Aorta (tissue), 5 donors: ENCODE measurements around the gene CMSS1. TPM values are rescaled to one million over a fixed set of nuclear protein-coding genes. Genes with fewer than 3 reads are reported as not detected.

Experiments
- ATAC-seq: fragments of 200-7000 bp; cut with Tn5 transposase; one replicate; pipeline ENCODE4 v1.9.1; 2022; ENCODE audit warnings: moderate library complexity; ENCODE audit not compliant: low FRiP score
- DNase-seq, 2 donors: peaks; one replicate each; pipeline ENCODE4 v3.0.0-alpha.2; 2020
- H3K27ac ChIP-seq, 2 donors: one replicate each; pipeline ENCODE4 v1.5.1; 2013; ENCODE audit warnings: low read length in 2 of 2, mild to moderate bottlenecking in 2 of 2, moderate library complexity in 2 of 2, control low read depth in 1 of 2, inconsistent platforms in 1 of 2, low read depth in 1 of 2
- H3K27me3 ChIP-seq, 2 donors: one replicate each; pipeline ENCODE4 v1.6.1; 2013; ENCODE audit warnings: control low read depth in 1 of 2, low read length in 1 of 2, mild to moderate bottlenecking in 1 of 2, moderate library complexity in 1 of 2; ENCODE audit not compliant: insufficient read depth in 2 of 2, control insufficient read depth in 1 of 2
- H3K36me3 ChIP-seq, 2 donors: one replicate each; pipeline ENCODE4 v1.6.1; 2013; ENCODE audit warnings: control low read depth in 1 of 2, low read length in 1 of 2, mild to moderate bottlenecking in 1 of 2; ENCODE audit not compliant: insufficient read depth in 2 of 2, control insufficient read depth in 1 of 2
- H3K4me1 ChIP-seq, 2 donors: one replicate each; pipeline ENCODE4 v1.6.1; 2013; ENCODE audit warnings: low read length in 2 of 2, control low read depth in 1 of 2, mild to moderate bottlenecking in 1 of 2, moderate library complexity in 1 of 2; ENCODE audit not compliant: insufficient read depth in 2 of 2, control insufficient read depth in 1 of 2
- H3K4me3 ChIP-seq, 2 donors: one replicate each; pipeline ENCODE4 v1.5.1; 2013; ENCODE audit warnings: low read length in 2 of 2, control low read depth in 1 of 2, mild to moderate bottlenecking in 1 of 2
- H3K9me3 ChIP-seq: one replicate; pipeline ENCODE4 v1.6.1; 2013; ENCODE audit warnings: mild to moderate bottlenecking, low read length; ENCODE audit not compliant: control insufficient read depth
- WGBS, 2 donors: extraction: QIAGEN DNeasy Blood & Tissue Kit; methylation state at CpG; one replicate each; pipeline ENCODE4 v1.1.7; 2013; 5-methylcytosine and 5-hydroxymethylcytosine counted together
- intact Hi-C, 2 donors: fragments of 100-400 bp; cut with DNase I; formaldehyde crosslinking; loops; one replicate each; pipeline versions ENCODE4 v1.14.2 to v1.15.0; 2022
- polyA plus RNA-seq, 2 donors: library from polyadenylated mRNA; stranded (reverse); fragments of 200-250 nt; gene quantifications; one replicate each; pipeline ENCODE4 v1.2.3, GENCODE V29; 2013
- total RNA-seq, 2 donors: library from RNA; stranded (reverse); fragmentation: NEBNext Ultra II Directional; extraction: Animal tissue kit (Norgen Biotek cat#: 25700); gene quantifications; one replicate each; pipeline ENCODE4 v1.2.1, GENCODE V29; 2021
- donor health status: healthy with polysubstance abuse.
- donor health status: Bipolar disorder and iron deficiency.
- donor health status: DM: no; HTN: no; CAD: no.
- donor health status: DM: no; HTN: no; CAD: no.
- donor health status: DM: yes; HTN: yes; CAD: no.

CMSS1 gene
- total and polyA plus RNA-seq, 4 donors: 21.3 to 36.3 (median 33.3) TPM

DNA sequence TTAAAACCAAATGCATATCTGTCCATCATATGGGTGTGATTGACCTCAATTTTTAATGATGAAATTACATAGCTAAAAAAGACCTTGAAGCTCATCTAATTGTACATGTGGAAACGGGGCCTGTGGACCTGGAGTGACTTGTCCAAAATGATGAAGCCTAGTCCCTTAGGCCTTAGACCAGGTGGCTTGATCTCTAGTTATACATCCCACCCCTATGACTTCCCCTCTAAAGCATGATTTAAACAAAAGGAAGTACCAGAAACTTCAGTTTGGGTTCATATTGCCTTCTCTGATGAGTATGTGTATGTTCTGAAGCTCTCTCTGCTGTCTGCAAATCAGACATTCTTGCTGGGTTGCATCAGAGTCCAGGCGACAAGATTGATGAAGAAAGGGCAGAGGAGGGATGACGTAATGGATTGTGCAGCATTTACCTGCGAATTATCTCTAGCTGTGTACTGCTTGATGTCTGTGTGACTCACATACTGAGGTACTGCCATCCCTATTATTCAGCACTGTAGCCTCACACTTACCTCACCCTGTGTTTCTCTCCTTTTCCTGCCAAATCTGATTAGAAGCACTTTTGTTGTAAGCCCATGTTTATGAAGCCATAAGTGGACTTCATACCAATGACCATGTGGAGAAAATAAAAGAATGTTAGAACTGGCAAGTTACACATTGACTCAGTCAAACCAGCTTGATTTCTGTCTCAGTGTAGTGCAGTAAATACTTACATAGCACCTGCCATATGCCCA lies 185.1 kb downstream of the CMSS1 start:
- no peaks in the 10 kb centered on the region for H3K36me3 ChIP-seq
- H3K9me3 ChIP-seq: no peaks in the 10 kb centered on the region
- WGBS, 2 donors: 25 to 31% methylated on average over 4 of the region's 4 CpGs
- H3K27ac ChIP-seq: peak overlapping the region in 1 of 2 donors; percentile 43
- H3K4me3 ChIP-seq: no peak overlapping the region
- H3K4me1 ChIP-seq: peaks cover 2 to 8% of the 10 kb centered on the region in 2 donors
- intact Hi-C loops: loop anchor here in 1 of 2 donors (5.0 kb wide), 1 partner anchor 35 kb away; no protein-coding TSS in a partner anchor
- no peak for DNase-seq
- peak; percentile 13 for ATAC-seq
- no peaks in the 10 kb centered on the region for H3K27me3 ChIP-seq

DNA sequence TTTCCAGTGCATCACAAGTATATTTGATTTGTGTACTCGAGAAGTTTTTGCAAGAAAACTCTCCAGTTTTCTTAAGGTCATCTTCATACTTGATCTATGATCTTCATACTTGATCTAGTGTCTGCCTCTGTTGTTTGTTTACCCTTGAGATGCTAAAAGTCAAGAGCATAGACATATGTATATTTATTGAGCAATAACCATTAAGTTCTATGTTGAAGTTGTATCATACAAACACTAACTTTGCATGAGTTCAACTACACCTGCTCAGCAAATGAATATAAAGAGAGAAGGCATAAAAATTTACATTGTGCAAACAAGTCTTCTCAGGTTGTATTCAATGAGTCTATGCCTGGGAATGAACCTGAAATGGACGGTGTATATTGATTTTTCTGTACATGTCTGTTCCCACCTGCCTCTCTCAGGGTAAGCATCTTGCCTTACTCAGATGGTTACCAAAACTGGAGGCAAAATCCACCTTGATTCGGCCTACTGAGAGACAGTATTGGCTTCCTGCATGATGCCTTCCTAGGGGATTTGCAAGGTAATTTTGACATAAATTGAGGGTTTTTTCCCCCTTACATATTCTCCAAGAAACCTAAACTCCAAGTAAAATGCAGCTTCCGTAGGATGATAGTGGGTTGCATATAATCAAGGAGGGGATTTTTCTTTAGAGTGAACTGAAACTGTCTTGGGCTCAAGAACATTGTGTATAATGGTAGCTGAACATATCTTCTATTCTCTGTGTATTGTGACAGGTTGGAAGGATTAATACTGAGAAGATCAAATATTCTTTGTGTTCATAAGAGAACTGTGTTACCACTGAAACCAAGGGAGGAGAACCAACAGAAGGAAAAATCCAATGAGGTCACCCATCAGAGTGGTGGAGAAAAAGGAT lies 186.2 kb downstream of the CMSS1 start:
- H3K9me3 ChIP-seq: no peaks in the 10 kb centered on the region
- H3K36me3 ChIP-seq: no peaks in the 10 kb centered on the region
- H3K27me3 ChIP-seq: no peaks in the 10 kb centered on the region
- peaks cover 2 to 8% of the 10 kb centered on the region in 2 donors for H3K4me1 ChIP-seq
- ATAC-seq (no peak), DNase-seq (no peak)
- no peak overlapping the region for H3K27ac ChIP-seq
- intact Hi-C loops: loop anchor here in 1 of 2 donors (5.0 kb wide), 1 partner anchor 37 kb away; no protein-coding TSS in a partner anchor
- H3K4me3 ChIP-seq: no peak overlapping the region
- 98% methylated on average over 4 of the region's 4 CpGs for WGBS, 2 donors

- no peaks in the 10 kb centered on the region for H3K27me3 ChIP-seq
- no peaks in the 10 kb centered on the region for H3K9me3 ChIP-seq
- DNase-seq: no peak
- 67 to 75% methylated on average over 1 of the region's 1 CpG for WGBS, 2 donors
- no peaks in the 10 kb centered on the region for H3K36me3 ChIP-seq
- ATAC-seq: no peak
- intact Hi-C loops: loop anchor here (5.0 kb wide), 1 partner anchor 38 kb away; no protein-coding TSS in a partner anchor
- H3K4me3 ChIP-seq: no peak overlapping the region
- H3K27ac ChIP-seq: no peak overlapping the region
- peaks cover 2 to 8% of the 10 kb centered on the region in 2 donors for H3K4me1 ChIP-seq
Measured at GRCh38 chr3:100004931-100005330, 187.3 kb downstream of the CMSS1 start.

GRCh38 chr3:100005665-100006393 lies 188.2 kb downstream of the CMSS1 start:
- no peak for DNase-seq
- Histone ChIP-seq H3K27me3 (no peaks in the 10 kb centered on the region), H3K4me3 (no peak overlapping the region), H3K4me1 (peaks cover 2 to 8% of the 10 kb centered on the region in 2 donors), H3K27ac (peak overlapping the region; percentile 33 to 63), H3K9me3 (no peaks in the 10 kb centered on the region), H3K36me3 (no peaks in the 10 kb centered on the region)
- intact Hi-C loops: loop anchor here in 1 of 2 donors (5.0 kb wide), 1 partner anchor 39 kb away; no protein-coding TSS in a partner anchor
- no peak for ATAC-seq
- WGBS, 2 donors: 58 to 87% methylated on average over 2 of the region's 2 CpGs

DNA sequence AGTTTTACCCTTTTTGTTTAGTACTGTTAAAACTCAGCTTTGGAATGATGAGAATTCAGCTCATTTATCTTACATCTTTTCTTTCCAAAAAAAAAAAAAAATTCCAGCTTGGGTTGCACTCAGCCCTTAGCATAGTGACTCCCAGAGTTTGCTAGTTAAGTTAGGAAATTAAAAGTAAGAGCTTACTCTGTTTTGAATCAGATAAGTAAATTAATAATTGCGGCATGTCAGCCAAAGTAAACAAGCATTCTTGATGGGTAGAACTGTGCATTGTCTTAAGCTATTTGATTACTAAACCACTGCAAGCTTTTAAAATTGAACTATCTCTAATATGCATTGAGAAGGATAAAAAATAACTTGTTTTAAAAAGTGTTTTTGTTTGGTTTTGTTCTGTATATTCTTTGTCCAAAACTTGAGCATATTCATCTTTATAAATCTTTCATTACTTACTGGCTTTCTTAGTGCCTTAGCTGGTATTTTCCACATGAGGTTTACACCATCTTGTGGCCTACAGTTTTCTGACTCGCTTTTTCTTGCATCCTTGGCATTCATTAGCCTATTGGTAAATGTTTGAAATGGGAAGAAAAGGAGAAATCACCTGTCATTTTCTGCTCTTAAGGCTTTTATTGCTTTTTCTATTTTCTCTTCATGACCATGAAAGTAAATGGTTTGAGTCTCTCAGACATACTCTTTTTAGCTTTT lies 189.1 kb downstream of the CMSS1 start:
- H3K27me3 ChIP-seq: no peaks in the 10 kb centered on the region
- no peaks in the 10 kb centered on the region for H3K36me3 ChIP-seq
- H3K27ac ChIP-seq: no peak overlapping the region
- no peak for DNase-seq
- intact Hi-C loops: loop anchor here in 1 of 2 donors (5.0 kb wide), 1 partner anchor 39 kb away; no protein-coding TSS in a partner anchor
- H3K4me3 ChIP-seq: no peak overlapping the region
- WGBS, 2 donors: 6 to 12% methylated on average over 2 of the region's 2 CpGs
- peaks cover 2 to 8% of the 10 kb centered on the region in 2 donors for H3K4me1 ChIP-seq
- no peaks in the 10 kb centered on the region for H3K9me3 ChIP-seq
- peak; percentile 47 for ATAC-seq

- intact Hi-C loops: loop anchor here in 1 of 2 donors (5.0 kb wide), 1 partner anchor 40 kb away; no protein-coding TSS in a partner anchor
- H3K9me3 ChIP-seq: no peaks in the 10 kb centered on the region
- ATAC-seq: no peak
- DNase-seq: no peak
- WGBS, 2 donors: 86% methylated on average over 3 of the region's 3 CpGs
- peaks cover 2 to 8% of the 10 kb centered on the region in 2 donors for H3K4me1 ChIP-seq
- H3K4me3 ChIP-seq: no peak overlapping the region
- no peaks in the 10 kb centered on the region for H3K36me3 ChIP-seq
- no peaks in the 10 kb centered on the region for H3K27me3 ChIP-seq
- no peak overlapping the region for H3K27ac ChIP-seq
Measured at GRCh38 chr3:100007313-100007712, 189.7 kb downstream of the CMSS1 start.

DNA sequence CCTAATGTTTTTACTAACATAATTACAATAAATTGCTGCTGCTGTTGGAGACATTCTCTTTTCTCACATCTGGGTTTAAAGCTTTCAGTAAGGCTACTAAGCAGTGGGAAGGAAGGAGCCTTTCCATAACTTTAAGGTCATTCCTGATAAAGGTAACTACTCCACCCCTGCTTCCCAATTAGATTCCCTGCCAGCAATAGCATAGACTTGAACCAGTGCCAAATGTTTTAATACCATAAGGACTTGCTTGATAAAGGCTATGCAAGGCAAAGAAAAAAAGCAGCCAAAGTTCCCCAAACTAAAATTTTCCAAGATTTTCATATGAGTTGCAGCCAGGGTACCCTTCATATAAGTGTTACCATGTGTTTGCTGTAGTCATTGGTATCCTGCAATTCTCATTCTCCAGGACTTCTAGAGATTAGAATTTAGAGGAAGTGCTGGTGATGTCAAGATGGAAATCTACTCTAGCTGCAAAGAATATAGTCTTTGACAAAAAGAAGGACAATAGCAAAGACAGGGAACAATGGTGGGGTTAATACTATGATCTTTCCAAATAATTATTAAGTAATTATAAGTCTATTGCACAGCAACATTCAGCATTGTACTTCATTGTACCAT lies 190.5 kb downstream of the CMSS1 start:
- DNase-seq (no peak), ATAC-seq (no peak)
- no peaks in the 10 kb centered on the region for H3K9me3 ChIP-seq
- H3K4me3 ChIP-seq: no peak overlapping the region
- H3K27ac ChIP-seq: no peak overlapping the region
- H3K4me1 ChIP-seq: peaks cover 0 to 4% of the 10 kb centered on the region in 2 donors
- no peaks in the 10 kb centered on the region for H3K36me3 ChIP-seq
- intact Hi-C loops: loop anchor here in 1 of 2 donors (5.0 kb wide), 1 partner anchor 41 kb away; no protein-coding TSS in a partner anchor
- no peaks in the 10 kb centered on the region for H3K27me3 ChIP-seq
